ENCODE measurements around the gene USP1. TPM values are rescaled to one million over a fixed set of nuclear protein-coding genes. Genes with fewer than 3 reads are reported as not detected.

The USP1 gene
- total RNA-seq, 1 donor from 2014 or later: 13.6 TPM

- no peak for TF ChIP-seq CTCF (IDR thresholded peaks at IDR 0.05; ENCODE audit: partially characterized antibody, unreplicated experiment)
- Mint-ChIP-seq H3K4me3 (ENCODE audit: unreplicated experiment) (no peak overlapping the region), H3K4me1 (ENCODE audit: low read depth, unreplicated experiment) (no peaks in the 10 kb centered on the region), H3K36me3 (ENCODE audit: unreplicated experiment) (no peaks in the 10 kb centered on the region), H3K9me3 (ENCODE audit: unreplicated experiment) (no peaks in the 10 kb centered on the region), H3K27ac (ENCODE audit: unreplicated experiment) (no peak overlapping the region), H3K27me3 (ENCODE audit: unreplicated experiment) (peaks cover 5% of the 10 kb centered on the region)
- no peak for DNase-seq
Measured at GRCh38 chr1:62394646-62395045, 42.2 kb upstream of the USP1 start.

DNA sequence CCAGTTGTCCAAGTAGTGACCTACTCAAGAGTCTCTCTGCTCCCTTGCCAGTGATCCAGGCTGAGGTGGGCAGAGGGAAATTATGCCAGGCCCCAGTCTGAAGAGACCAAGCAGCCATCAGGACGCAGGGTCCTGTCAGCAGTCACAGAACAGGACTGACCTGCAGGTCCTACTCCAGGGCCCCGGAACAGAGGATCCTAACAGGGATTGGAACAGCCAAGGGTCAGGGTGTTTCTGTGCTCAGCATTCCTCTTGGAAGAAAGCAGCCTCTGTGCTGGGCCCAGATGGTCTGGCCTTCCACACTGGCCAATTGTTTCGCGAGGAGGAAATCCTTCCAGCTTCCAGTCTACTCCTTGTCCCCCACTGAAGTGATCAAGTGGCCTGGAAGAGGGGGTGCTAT, 41.6 kb upstream of the USP1 start:
- H3K27ac Mint-ChIP-seq (ENCODE audit: unreplicated experiment): no peak overlapping the region
- H3K27me3 Mint-ChIP-seq (ENCODE audit: unreplicated experiment): peaks cover 5% of the 10 kb centered on the region
- no peaks in the 10 kb centered on the region for H3K9me3 Mint-ChIP-seq (ENCODE audit: unreplicated experiment)
- no peak overlapping the region for H3K4me3 Mint-ChIP-seq (ENCODE audit: unreplicated experiment)
- no peaks in the 10 kb centered on the region for H3K36me3 Mint-ChIP-seq (ENCODE audit: unreplicated experiment)
- no peaks in the 10 kb centered on the region for H3K4me1 Mint-ChIP-seq (ENCODE audit: low read depth, unreplicated experiment)
- TF ChIP-seq CTCF (IDR thresholded peaks at IDR 0.05; ENCODE audit: partially characterized antibody, unreplicated experiment): no peak
- DNase-seq: no peak

DNA sequence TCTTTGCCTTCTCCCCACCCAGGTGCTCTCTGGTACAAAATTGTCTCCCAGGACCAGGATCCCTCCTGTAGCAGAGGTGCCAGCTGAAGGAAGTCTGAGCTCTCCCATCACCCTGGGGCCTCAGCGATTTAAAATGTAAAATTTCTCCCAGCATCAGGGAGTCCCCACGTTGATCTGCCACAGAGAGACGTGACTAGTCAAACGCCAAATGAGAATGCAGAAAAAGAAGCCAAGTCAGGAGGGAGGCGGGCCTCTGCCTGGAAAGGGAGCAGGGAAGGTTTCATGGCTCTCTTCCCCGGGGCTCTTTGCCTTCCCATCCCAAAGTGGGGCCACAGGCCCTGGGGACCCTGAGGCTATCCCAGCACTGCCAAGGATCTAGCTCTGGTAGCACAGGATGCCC, 40.0 kb upstream of the USP1 start:
- no peak for DNase-seq
- Mint-ChIP-seq H3K27ac (ENCODE audit: unreplicated experiment) (no peak overlapping the region), H3K4me1 (ENCODE audit: low read depth, unreplicated experiment) (no peaks in the 10 kb centered on the region), H3K4me3 (ENCODE audit: unreplicated experiment) (no peak overlapping the region), H3K36me3 (ENCODE audit: unreplicated experiment) (no peaks in the 10 kb centered on the region), H3K27me3 (ENCODE audit: unreplicated experiment) (peaks cover 5% of the 10 kb centered on the region), H3K9me3 (ENCODE audit: unreplicated experiment) (no peaks in the 10 kb centered on the region)
- TF ChIP-seq CTCF (IDR thresholded peaks at IDR 0.05; ENCODE audit: partially characterized antibody, unreplicated experiment): no peak

DNA sequence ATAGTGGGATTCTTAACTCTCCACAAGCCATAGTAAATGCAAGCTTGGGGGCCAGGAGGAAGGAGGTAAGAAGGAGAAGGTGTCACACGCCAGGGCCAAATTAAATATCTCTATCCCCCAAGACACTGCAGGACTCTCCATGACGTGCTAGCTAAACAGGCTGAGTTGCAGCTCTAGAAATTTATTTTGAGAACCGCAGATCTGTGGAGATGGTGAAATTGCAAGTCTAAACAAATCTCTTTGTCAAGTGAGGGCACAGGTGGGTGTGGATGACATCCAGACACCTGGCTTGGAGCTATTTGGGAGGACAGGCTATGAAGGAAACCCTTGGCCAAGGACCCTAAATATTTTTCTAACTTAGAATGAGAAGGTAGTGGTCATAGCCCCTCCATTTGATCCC, 39.5 kb upstream of the USP1 start:
- Mint-ChIP-seq H3K27ac (ENCODE audit: unreplicated experiment) (no peak overlapping the region), H3K4me1 (ENCODE audit: low read depth, unreplicated experiment) (no peaks in the 10 kb centered on the region), H3K9me3 (ENCODE audit: unreplicated experiment) (no peaks in the 10 kb centered on the region), H3K36me3 (ENCODE audit: unreplicated experiment) (no peaks in the 10 kb centered on the region), H3K4me3 (ENCODE audit: unreplicated experiment) (no peak overlapping the region), H3K27me3 (ENCODE audit: unreplicated experiment) (peaks cover 5% of the 10 kb centered on the region)
- DNase-seq: no peak
- no peak for TF ChIP-seq CTCF (IDR thresholded peaks at IDR 0.05; ENCODE audit: partially characterized antibody, unreplicated experiment)

- Mint-ChIP-seq H3K4me3 (ENCODE audit: unreplicated experiment) (no peak overlapping the region), H3K27me3 (ENCODE audit: unreplicated experiment) (peaks cover 3% of the 10 kb centered on the region), H3K36me3 (ENCODE audit: unreplicated experiment) (no peaks in the 10 kb centered on the region), H3K4me1 (ENCODE audit: low read depth, unreplicated experiment) (no peaks in the 10 kb centered on the region), H3K27ac (ENCODE audit: unreplicated experiment) (no peak overlapping the region), H3K9me3 (ENCODE audit: unreplicated experiment) (no peaks in the 10 kb centered on the region)
- no peak for DNase-seq
- no peak for TF ChIP-seq CTCF (IDR thresholded peaks at IDR 0.05; ENCODE audit: partially characterized antibody, unreplicated experiment)
Measured at GRCh38 chr1:62398377-62398776, 38.5 kb upstream of the USP1 start.

Data from glutamatergic neuron (in vitro differentiated cells).